Testis (tissue), 3 donors: ENCODE measurements around the gene PLEKHA7. TPM values are rescaled to one million over a fixed set of nuclear protein-coding genes. Genes with fewer than 3 reads are reported as not detected.

Experiments
- DNase-seq: peaks from one replicate; pipeline ENCODE4 v3.0.0-alpha.2; 2019
- H3K27ac ChIP-seq, 2 donors: fragments of 200-600 bp; sonication (generic); one replicate each; pipeline ENCODE4 v1.5.1; 2019
- H3K27me3 ChIP-seq: fragments of 200-600 bp; sonication (generic); one replicate; pipeline ENCODE4 v1.5.1; 2019
- H3K36me3 ChIP-seq: fragments of 200-600 bp; sonication (generic); one replicate; pipeline ENCODE4 v1.5.1; 2017; ENCODE audit warnings: low read depth; ENCODE audit errors: missing control alignments
- H3K4me1 ChIP-seq: fragments of 200-600 bp; sonication (generic); one replicate; pipeline ENCODE4 v1.5.1; 2019
- H3K4me3 ChIP-seq, 2 donors: fragments of 200-600 bp; sonication (generic); one replicate each; pipeline ENCODE4 v1.5.1; 2017 to 2019
- H3K9me3 ChIP-seq: fragments of 200-600 bp; sonication (generic); one replicate; pipeline ENCODE4 v1.5.1; 2017
- CTCF ChIP-seq, 3 experiments: fragments of 450-650 bp in 2 of 3; fragments of 200-600 bp in 1 of 3; sonication (generic) in 1 of 3; IDR thresholded peaks; one replicate each; pipeline ENCODE4 v1.5.1; 2016 to 2019; ENCODE audit warnings: antibody characterized with exemption in 3 of 3, mild to moderate bottlenecking in 2 of 3, moderate library complexity in 1 of 3
- POLR2A ChIP-seq: fragments of 450-650 bp; IDR thresholded peaks from one replicate; pipeline ENCODE4 v1.6.1; 2017; ENCODE audit warnings: antibody characterized with exemption, mild to moderate bottlenecking, moderate library complexity
- WGBS, 2 donors: methylation state at CpG; one replicate each; pipeline ENCODE4 v1.1.5; 2018; 5-methylcytosine and 5-hydroxymethylcytosine counted together
- intact Hi-C: fragments of 100-400 bp; cut with DNase I; formaldehyde crosslinking; loops from one replicate; pipeline ENCODE4 v1.15.1; 2023; ENCODE audit warnings: low total_unique reads
- polyA plus RNA-seq: library from polyadenylated mRNA; stranded (reverse); fragments of 350-450 nt; fragmentation: Illumina TruSeq; extraction: RNeasy Lipid Tissue Mini Kit (QIAGEN cat#74804); gene quantifications from one replicate; pipeline ENCODE4 v1.2.3, GENCODE V29; 2014; ENCODE audit warnings: low read depth, low replicate concordance; ENCODE audit not compliant: insufficient read depth
- total RNA-seq, 2 donors: library from RNA; depleted of rRNA; stranded (reverse); fragments of >200 nt; gene quantifications; one replicate each; pipeline ENCODE4 v1.2.3, GENCODE V29; 2016

PLEKHA7 gene
- total and polyA plus RNA-seq, 3 donors from 2014 or later = 33.0 to 64.9 (median 63.9) TPM

GRCh38 chr11:17021511-17021910 is 7.3 kb upstream of the PLEKHA7 start:
- WGBS, 2 donors = 87 to 89% methylated on average over 8 of the region's 8 CpGs

GRCh38 chr11:17020831-17021230 is 6.6 kb upstream of the PLEKHA7 start:
- no peaks in the 10 kb centered on the region for H3K4me1 ChIP-seq
- no peak overlapping the region for H3K27ac ChIP-seq
- intact Hi-C loops = no loop called here
- TF ChIP-seq CTCF (IDR thresholded peaks at IDR 0.05) (no peak), POLR2A (no peak)
- no peaks in the 10 kb centered on the region for H3K9me3 ChIP-seq
- no peak for DNase-seq
- WGBS, 2 donors = 83 to 87% methylated on average over 1 of the region's 1 CpG
- no peaks in the 10 kb centered on the region for H3K36me3 ChIP-seq
- no peak overlapping the region for H3K4me3 ChIP-seq
- H3K27me3 ChIP-seq = no peaks in the 10 kb centered on the region

More at GRCh38 chr11:17021511-17021910, 7.3 kb upstream of the PLEKHA7 start:
- no peaks in the 10 kb centered on the region for H3K9me3 ChIP-seq
- H3K4me1 ChIP-seq = no peaks in the 10 kb centered on the region
- H3K36me3 ChIP-seq = no peaks in the 10 kb centered on the region
- H3K27ac ChIP-seq = no peak overlapping the region
- intact Hi-C loops = no loop called here
- no peak overlapping the region for H3K4me3 ChIP-seq
- TF ChIP-seq POLR2A (no peak), CTCF (IDR thresholded peaks at IDR 0.05) (no peak)
- no peak for DNase-seq
- no peaks in the 10 kb centered on the region for H3K27me3 ChIP-seq

GRCh38 chr11:17019232-17019631 is 5.0 kb upstream of the PLEKHA7 start:
- no peak overlapping the region for H3K27ac ChIP-seq
- no peak overlapping the region for H3K4me3 ChIP-seq
- WGBS, 2 donors = 53 to 64% methylated on average over 1 of the region's 1 CpG
- TF ChIP-seq CTCF (IDR thresholded peaks at IDR 0.05) (no peak), POLR2A (no peak)
- DNase-seq = no peak
- H3K27me3 ChIP-seq = no peaks in the 10 kb centered on the region
- no peaks in the 10 kb centered on the region for H3K9me3 ChIP-seq
- H3K36me3 ChIP-seq = no peaks in the 10 kb centered on the region
- H3K4me1 ChIP-seq = no peaks in the 10 kb centered on the region
- intact Hi-C loops = no loop called here

GRCh38 chr11:17015627-17016126 is 1.5 kb upstream of the PLEKHA7 start:
- intact Hi-C loops = no loop called here
- DNase-seq = no peak
- Histone ChIP-seq H3K36me3 (no peaks in the 10 kb centered on the region), H3K4me3 (no peak overlapping the region), H3K27ac (no peak overlapping the region), H3K27me3 (no peaks in the 10 kb centered on the region), H3K9me3 (no peaks in the 10 kb centered on the region), H3K4me1 (no peaks in the 10 kb centered on the region)
- no peak for TF ChIP-seq CTCF (IDR thresholded peaks at IDR 0.05)
- no peak for TF ChIP-seq POLR2A
- 49 to 67% methylated on average over 16 of the region's 16 CpGs for WGBS, 2 donors
